ENCODE data around the gene DAO. TPM values are rescaled to one million over a fixed set of nuclear protein-coding genes. Genes with fewer than 3 reads are reported as not detected.

Gene DAO
- total RNA-seq, 1 donor from 2014 or later, result not detected

GRCh38 chr12:108876550-108876949, 3.3 kb upstream of the DAO start:
- Mint-ChIP-seq H3K27ac (no peak overlapping the region), H3K4me3 (ENCODE audit: low read depth) (no peak overlapping the region), H3K36me3 (ENCODE audit: insufficient read depth) (no peaks in the 10 kb centered on the region), H3K27me3 (no peaks in the 10 kb centered on the region), H3K4me1 (ENCODE audit: low read depth) (no peaks in the 10 kb centered on the region), H3K9me3 (ENCODE audit: low read depth) (no peaks in the 10 kb centered on the region)
- DNase-seq (ENCODE audit: low spot score, unreplicated experiment), result no peak
- no peak for TF ChIP-seq CTCF (IDR thresholded peaks at IDR 0.05; ENCODE audit: unreplicated experiment)

GRCh38 chr12:108881953-108882352, 2.1 kb downstream of the DAO start:
- Mint-ChIP-seq H3K4me3 (ENCODE audit: low read depth) (no peak overlapping the region), H3K4me1 (ENCODE audit: low read depth) (no peaks in the 10 kb centered on the region), H3K27ac (no peak overlapping the region), H3K36me3 (ENCODE audit: insufficient read depth) (no peaks in the 10 kb centered on the region), H3K9me3 (ENCODE audit: low read depth) (no peaks in the 10 kb centered on the region), H3K27me3 (no peaks in the 10 kb centered on the region)
- no peak for DNase-seq (ENCODE audit: low spot score, unreplicated experiment)
- TF ChIP-seq CTCF (IDR thresholded peaks at IDR 0.05; ENCODE audit: unreplicated experiment), result no peak

GRCh38 chr12:108884116-108885012, 4.5 kb downstream of the DAO start:
- Mint-ChIP-seq H3K27ac (no peak overlapping the region), H3K27me3 (no peaks in the 10 kb centered on the region), H3K36me3 (ENCODE audit: insufficient read depth) (no peaks in the 10 kb centered on the region), H3K4me1 (ENCODE audit: low read depth) (no peaks in the 10 kb centered on the region), H3K4me3 (ENCODE audit: low read depth) (no peak overlapping the region), H3K9me3 (ENCODE audit: low read depth) (no peaks in the 10 kb centered on the region)
- TF ChIP-seq CTCF (IDR thresholded peaks at IDR 0.05; ENCODE audit: unreplicated experiment), result peak; percentile 52
- DNase-seq (ENCODE audit: low spot score, unreplicated experiment), result no peak

- no peak for DNase-seq (ENCODE audit: low spot score, unreplicated experiment)
- H3K4me3 Mint-ChIP-seq (ENCODE audit: low read depth), result no peak overlapping the region
- H3K27ac Mint-ChIP-seq, result no peak overlapping the region
- H3K4me1 Mint-ChIP-seq (ENCODE audit: low read depth), result no peaks in the 10 kb centered on the region
- TF ChIP-seq CTCF (IDR thresholded peaks at IDR 0.05; ENCODE audit: unreplicated experiment), result no peak
- H3K27me3 Mint-ChIP-seq, result no peaks in the 10 kb centered on the region
- H3K36me3 Mint-ChIP-seq (ENCODE audit: insufficient read depth), result no peaks in the 10 kb centered on the region
- peaks cover 8% of the 10 kb centered on the region for H3K9me3 Mint-ChIP-seq (ENCODE audit: low read depth)
These were observed 7.2 kb downstream of the DAO start for GRCh38 chr12:108886873-108887629.

- no peaks in the 10 kb centered on the region for H3K27me3 Mint-ChIP-seq
These were observed 8.1 kb downstream of the DAO start for GRCh38 chr12:108888031-108888430.

More at GRCh38 chr12:108888031-108888430, 8.1 kb downstream of the DAO start:
- no peaks in the 10 kb centered on the region for H3K4me1 Mint-ChIP-seq (ENCODE audit: low read depth)
- no peak for TF ChIP-seq CTCF (IDR thresholded peaks at IDR 0.05; ENCODE audit: unreplicated experiment)
- H3K9me3 Mint-ChIP-seq (ENCODE audit: low read depth), result peaks cover 8% of the 10 kb centered on the region
- no peak overlapping the region for H3K4me3 Mint-ChIP-seq (ENCODE audit: low read depth)
- no peak for DNase-seq (ENCODE audit: low spot score, unreplicated experiment)
- no peak overlapping the region for H3K27ac Mint-ChIP-seq
- H3K36me3 Mint-ChIP-seq (ENCODE audit: insufficient read depth), result no peaks in the 10 kb centered on the region

All from progenitor cell of endocrine pancreas (in vitro differentiated cells).